Lung (tissue), 12 donors: ENCODE measurements around the gene TATDN3. TPM values are rescaled to one million over a fixed set of nuclear protein-coding genes. Genes with fewer than 3 reads are reported as not detected.
"Not testable (repeated sequence)": the region's sequence is repeated elsewhere in the genome, so short reads cannot be mapped to it uniquely, and the experiment has no call there.

Experiments used
- ATAC-seq: fragments of 200-7000 bp; cut with Tn5 transposase; one replicate; pipeline ENCODE4 v1.9.1; 2020; ENCODE audit warnings: moderate number of reproducible peaks; ENCODE audit not compliant: insufficient read depth, low FRiP score
- DNase-seq, 3 donors: peaks; one replicate each; pipeline ENCODE4 v3.0.0-alpha.2; 2013 to 2017
- H3K27ac ChIP-seq, 2 donors: one replicate each; pipeline ENCODE4 v1.5.1; 2013; ENCODE audit warnings: mild to moderate bottlenecking in 2 of 2, moderate library complexity in 2 of 2, control low read depth in 1 of 2, inconsistent platforms in 1 of 2, low read depth in 1 of 2, low read length in 1 of 2
- H3K27me3 ChIP-seq, 3 donors: one replicate each; pipeline ENCODE4 v1.5.1; 2013; ENCODE audit warnings: low read length in 2 of 3; ENCODE audit not compliant: control insufficient read depth in 3 of 3, insufficient read depth in 3 of 3
- H3K36me3 ChIP-seq, 4 donors: one replicate each; pipeline ENCODE4 v1.5.1; 2013; ENCODE audit warnings: low read length in 4 of 4, mild to moderate bottlenecking in 1 of 4, moderate library complexity in 1 of 4; ENCODE audit not compliant: control insufficient read depth in 4 of 4, insufficient read depth in 4 of 4
- H3K4me1 ChIP-seq, 5 donors: one replicate each; pipeline ENCODE4 v1.5.1; 2013; ENCODE audit warnings: low read length in 5 of 5, mild to moderate bottlenecking in 2 of 5, moderate library complexity in 1 of 5; ENCODE audit not compliant: control insufficient read depth in 5 of 5, insufficient read depth in 5 of 5
- H3K4me3 ChIP-seq: one replicate; pipeline ENCODE4 v1.5.1; 2013; ENCODE audit warnings: mild to moderate bottlenecking, control low read depth, moderate library complexity
- H3K9ac ChIP-seq, 2 donors: one replicate each; pipeline ENCODE4 v1.5.1; 2013; ENCODE audit warnings: low read length in 2 of 2, control low read depth in 1 of 2; ENCODE audit not compliant: insufficient read depth in 1 of 2
- H3K9me3 ChIP-seq, 4 donors: one replicate each; pipeline ENCODE4 v1.5.1; 2013; ENCODE audit warnings: low read length in 3 of 4, mild to moderate bottlenecking in 1 of 4, moderate library complexity in 1 of 4; ENCODE audit not compliant: control insufficient read depth in 4 of 4, insufficient read depth in 3 of 4
- CTCF ChIP-seq: IDR thresholded peaks from 2 replicates; pipeline ENCODE4 v1.5.1; 2012; ENCODE audit warnings: mild to moderate bottlenecking; ENCODE audit errors: control extremely low read depth, extremely low read depth
- WGBS, 2 donors: extraction: QIAGEN DNeasy Blood & Tissue Kit; methylation state at CpG; one replicate each; pipeline ENCODE4 v1.1.7; 2013; 5-methylcytosine and 5-hydroxymethylcytosine counted together
- polyA plus RNA-seq, 2 donors: library from polyadenylated mRNA; stranded (reverse); fragments of 200-250 nt; gene quantifications; one replicate each; pipeline ENCODE4 v1.2.1, GENCODE V29; 2013
- total RNA-seq, 2 donors: library from RNA; depleted of rRNA in 1 of 2; stranded (reverse); fragments of >200 nt in 1 of 2; gene quantifications; one replicate each; pipeline ENCODE4 v1.2.1, GENCODE V29; 2014 to 2021
- donor health status: control.
- donor health status: control.
- donor health status: Bipolar disorder and iron deficiency.
- donor health status: healthy.
- donor health status: DM: yes; HTN: yes; CAD: no.

TATDN3 gene
- total and polyA plus RNA-seq, 4 donors, result 11.2 to 17.8 (median 13.8) TPM

- no peaks in the 10 kb centered on the region for H3K27me3 ChIP-seq
- DNase-seq (no peak), ATAC-seq (no peak)
- 99% methylated on average over 5 of the region's 5 CpGs for WGBS, 2 donors
- H3K9me3 ChIP-seq, result no peaks in the 10 kb centered on the region
- peaks cover 0 to 3% (median 0%) of the 10 kb centered on the region in 5 donors for H3K4me1 ChIP-seq
- no peak overlapping the region for H3K27ac ChIP-seq
- peaks cover 0 to 9% (median 3%) of the 10 kb centered on the region in 4 donors for H3K36me3 ChIP-seq
- no peak for TF ChIP-seq CTCF
- H3K9ac ChIP-seq, result no peak overlapping the region
- H3K4me3 ChIP-seq, result no peak overlapping the region
These were observed 32.0 kb upstream of the TATDN3 start for GRCh38 chr1:212759683-212760082.

- Histone ChIP-seq H3K9me3 (no peaks in the 10 kb centered on the region), H3K4me3 (no peak overlapping the region), H3K36me3 (peaks cover 0 to 9% (median 3%) of the 10 kb centered on the region in 4 donors), H3K4me1 (no peaks in the 10 kb centered on the region), H3K27me3 (no peaks in the 10 kb centered on the region), H3K9ac (no peak overlapping the region), H3K27ac (no peak overlapping the region)
- no peak for DNase-seq
- no peak for TF ChIP-seq CTCF
- no peak for ATAC-seq
- 96 to 97% methylated on average over 10 of the region's 10 CpGs for WGBS, 2 donors
These were observed 31.4 kb upstream of the TATDN3 start for GRCh38 chr1:212760126-212760823.

- Histone ChIP-seq H3K36me3 (peaks cover 0 to 17% (median 4%) of the 10 kb centered on the region in 4 donors), H3K9me3 (no peaks in the 10 kb centered on the region), H3K4me3 (no peak overlapping the region), H3K27ac (no peak overlapping the region), H3K4me1 (no peaks in the 10 kb centered on the region), H3K27me3 (no peaks in the 10 kb centered on the region), H3K9ac (no peak overlapping the region)
- DNase-seq (no peak), ATAC-seq (no peak)
- WGBS, 2 donors, result 97% methylated on average over 4 of the region's 4 CpGs
- TF ChIP-seq CTCF, result no peak
These were observed 29.5 kb upstream of the TATDN3 start for GRCh38 chr1:212762234-212762633.

- no peak for DNase-seq
- Histone ChIP-seq H3K27me3 (no peaks in the 10 kb centered on the region), H3K4me1 (no peaks in the 10 kb centered on the region), H3K36me3 (peaks cover 0 to 17% (median 4%) of the 10 kb centered on the region in 4 donors), H3K9me3 (no peaks in the 10 kb centered on the region), H3K4me3 (no peak overlapping the region), H3K9ac (no peak overlapping the region), H3K27ac (no peak overlapping the region)
- ATAC-seq, result no peak
- TF ChIP-seq CTCF, result no peak
- 96 to 98% methylated on average over 9 of the region's 9 CpGs for WGBS, 2 donors
These were observed 28.9 kb upstream of the TATDN3 start for GRCh38 chr1:212762839-212763238.

GRCh38 chr1:212764718-212765281 lies 26.9 kb upstream of the TATDN3 start:
- Histone ChIP-seq H3K36me3 (peaks cover 0 to 33% (median 4%) of the 10 kb centered on the region in 4 donors), H3K9me3 (peaks cover 0 to 14% (median 5%) of the 10 kb centered on the region in 4 donors)
- not testable (repeated sequence) for H3K27me3 ChIP-seq, H3K4me3 ChIP-seq, ATAC-seq, H3K4me1 ChIP-seq, DNase-seq, H3K9ac ChIP-seq, H3K27ac ChIP-seq
- 87 to 94% methylated on average over 1 of the region's 1 CpG for WGBS, 2 donors
